CD4-positive, alpha-beta T cell treated with Interleukin-17A for 1 hour (primary cell): Measurements from ENCODE around the gene CORO2A.
"Not testable (repeated sequence)": the region's sequence is repeated elsewhere in the genome, so short reads cannot be mapped to it uniquely, and the experiment has no call there.

ENCODE experiments used
- DNase-seq: peaks from one replicate; pipeline ENCODE4 v3.0.0-alpha.2; 2020

CORO2A gene

DNA sequence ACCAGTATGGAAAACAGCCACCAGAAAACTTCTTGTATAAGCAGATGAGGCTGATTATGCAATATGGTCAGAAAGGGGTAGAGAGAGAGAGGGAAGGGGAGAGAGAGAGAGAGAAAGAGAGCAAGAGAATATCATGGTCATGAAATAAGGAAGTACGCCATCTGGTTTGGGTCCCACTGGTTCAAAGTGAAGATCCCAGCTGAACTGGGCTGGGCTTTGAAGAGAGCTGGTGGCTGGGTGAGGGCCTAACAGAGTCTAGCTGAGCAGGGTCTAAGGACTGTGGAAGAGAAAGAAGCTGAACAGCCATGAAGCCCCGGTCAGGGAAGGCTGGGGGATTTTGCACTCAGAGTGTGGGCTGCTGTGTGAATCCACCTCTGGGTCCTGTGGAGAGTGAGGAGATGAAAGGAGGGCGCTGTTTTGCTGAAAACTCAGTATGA is 88.0 kb downstream of the CORO2A start:
- no peak for DNase-seq

GRCh38 chr9:98101868-98102273 is 90.6 kb downstream of the CORO2A start:
- DNase-seq: peak; percentile 92

DNA sequence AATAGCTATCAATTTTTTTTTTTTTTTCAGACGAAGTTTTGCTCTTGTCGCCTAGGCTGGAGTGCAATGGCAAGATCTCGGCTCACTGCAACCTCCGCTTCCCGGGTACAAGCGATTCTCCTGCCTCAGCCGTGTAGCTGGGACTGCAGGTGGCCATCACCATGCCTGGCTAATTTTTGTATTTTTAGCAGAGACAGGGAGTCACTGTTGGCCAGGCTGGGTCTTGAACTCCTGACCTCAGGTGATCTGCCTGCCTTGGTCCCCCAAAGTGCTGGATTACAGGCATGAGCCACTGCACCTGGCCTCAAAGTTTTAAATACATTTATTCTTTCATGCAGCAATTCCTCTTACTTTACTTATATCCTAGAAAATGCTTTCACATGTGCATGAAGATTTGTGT is 91.0 kb downstream of the CORO2A start:
- DNase-seq: no peak

GRCh38 chr9:98100456-98100855 is 92.0 kb downstream of the CORO2A start:
- DNase-seq: no peak

DNA sequence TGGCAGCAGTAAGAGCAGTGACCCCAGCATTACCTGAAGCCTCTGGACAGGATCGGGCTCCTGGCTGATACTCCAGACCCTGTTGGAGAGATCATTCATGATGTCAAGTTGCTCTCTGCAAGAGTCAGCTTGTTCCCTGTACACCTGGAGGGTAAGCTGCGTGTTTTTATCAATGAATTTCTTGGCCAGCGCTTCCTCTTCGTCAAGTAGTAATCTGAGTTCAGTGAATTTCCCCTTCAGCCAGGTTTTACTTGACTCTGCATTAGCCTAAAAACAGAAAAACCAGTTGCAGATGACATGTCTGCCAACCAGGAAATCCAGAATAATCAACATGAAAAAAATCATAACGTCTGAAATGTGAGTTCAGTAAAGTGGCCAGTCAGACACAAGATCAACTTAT is 92.5 kb downstream of the CORO2A start:
- DNase-seq: peak; percentile 29

DNA sequence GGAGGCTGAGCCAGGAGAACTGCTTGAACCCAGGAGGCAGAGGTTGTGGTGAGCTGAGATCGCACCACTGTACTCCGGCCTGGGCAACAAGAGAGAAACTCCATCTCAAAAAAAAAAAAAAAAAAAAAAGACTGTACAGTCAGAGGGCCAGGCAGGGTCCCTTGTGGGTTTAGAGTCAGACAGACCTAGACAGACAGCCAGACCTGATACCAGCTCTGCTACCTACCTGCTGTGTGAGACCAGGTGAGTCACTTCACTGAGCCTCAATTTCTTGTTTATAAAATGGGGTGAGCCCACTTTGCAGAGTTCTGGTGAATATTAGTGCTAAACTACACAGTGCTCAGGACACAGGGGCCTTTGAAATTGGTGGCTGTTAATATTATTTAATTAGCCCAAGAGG is 93.1 kb downstream of the CORO2A start:
- peak; percentile 39 for DNase-seq

GRCh38 chr9:98097836-98098235 is 94.6 kb downstream of the CORO2A start:
- peak; percentile 67 for DNase-seq

- no peak for DNase-seq
Measured at GRCh38 chr9:98096091-98096490, 96.3 kb downstream of the CORO2A start.

GRCh38 chr9:98095401-98095800 is 97.0 kb downstream of the CORO2A start:
- DNase-seq: no peak

DNA sequence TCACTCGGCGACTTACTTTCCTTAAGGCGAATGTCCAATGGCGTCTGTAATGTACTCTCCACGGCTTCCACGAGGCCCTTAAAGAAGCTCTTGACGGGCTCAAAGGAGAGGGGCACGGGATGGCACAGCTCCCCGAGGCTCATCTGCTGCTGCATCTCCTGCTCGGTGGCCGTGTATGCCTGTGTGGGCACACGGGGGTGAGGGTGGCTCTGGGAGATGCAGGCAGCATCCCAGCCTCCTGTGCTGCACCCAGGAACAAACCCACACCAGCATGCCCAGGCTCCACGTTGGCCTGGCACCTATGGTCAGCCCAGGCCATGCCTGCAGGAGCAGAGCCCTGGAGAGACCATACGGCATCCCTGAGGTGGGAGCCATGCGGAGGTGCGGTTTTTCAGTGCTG is 97.6 kb downstream of the CORO2A start:
- no peak for DNase-seq

- DNase-seq: no peak
Measured at GRCh38 chr9:98094316-98094715, 98.1 kb downstream of the CORO2A start.

DNA sequence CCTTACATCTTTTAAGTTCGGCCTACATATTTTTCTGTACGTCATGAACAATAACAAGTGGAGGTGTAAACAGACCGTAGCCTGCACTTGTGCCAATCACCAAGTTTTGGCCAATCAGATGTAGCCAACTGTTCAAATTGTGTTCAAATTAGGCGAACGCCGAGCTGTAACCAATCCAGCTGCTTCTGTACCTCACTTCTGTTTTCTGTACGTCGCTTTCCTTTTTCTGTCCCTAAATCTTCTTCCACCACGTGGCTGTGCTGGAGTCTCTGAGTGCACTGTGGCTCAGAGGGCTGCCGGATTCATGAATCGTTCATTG is 99.9 kb downstream of the CORO2A start:
- peak; percentile 39 for DNase-seq

GRCh38 chr9:98091735-98092612 is 100.5 kb downstream of the CORO2A start:
- no peak for DNase-seq

DNA sequence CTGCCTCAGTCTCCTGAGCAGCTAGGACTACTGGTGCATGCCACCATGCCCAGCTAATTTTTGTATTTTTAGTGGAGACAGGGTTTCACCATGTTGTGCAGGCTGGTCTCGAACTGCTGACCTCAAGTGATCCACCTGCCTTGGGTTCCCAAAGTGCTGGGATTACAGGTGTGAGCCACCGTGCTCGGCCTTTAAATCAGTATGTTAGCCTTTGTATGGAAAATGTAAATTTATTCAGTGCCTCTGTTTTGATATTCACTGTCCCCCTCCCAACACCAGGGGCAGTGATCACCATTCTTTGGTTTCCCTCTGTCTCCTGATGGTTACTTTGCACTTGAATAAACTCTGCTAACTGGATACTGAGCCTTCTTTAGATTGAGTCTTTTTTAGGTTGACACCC is 101.8 kb downstream of the CORO2A start:
- DNase-seq: not testable (repeated sequence)

DNA sequence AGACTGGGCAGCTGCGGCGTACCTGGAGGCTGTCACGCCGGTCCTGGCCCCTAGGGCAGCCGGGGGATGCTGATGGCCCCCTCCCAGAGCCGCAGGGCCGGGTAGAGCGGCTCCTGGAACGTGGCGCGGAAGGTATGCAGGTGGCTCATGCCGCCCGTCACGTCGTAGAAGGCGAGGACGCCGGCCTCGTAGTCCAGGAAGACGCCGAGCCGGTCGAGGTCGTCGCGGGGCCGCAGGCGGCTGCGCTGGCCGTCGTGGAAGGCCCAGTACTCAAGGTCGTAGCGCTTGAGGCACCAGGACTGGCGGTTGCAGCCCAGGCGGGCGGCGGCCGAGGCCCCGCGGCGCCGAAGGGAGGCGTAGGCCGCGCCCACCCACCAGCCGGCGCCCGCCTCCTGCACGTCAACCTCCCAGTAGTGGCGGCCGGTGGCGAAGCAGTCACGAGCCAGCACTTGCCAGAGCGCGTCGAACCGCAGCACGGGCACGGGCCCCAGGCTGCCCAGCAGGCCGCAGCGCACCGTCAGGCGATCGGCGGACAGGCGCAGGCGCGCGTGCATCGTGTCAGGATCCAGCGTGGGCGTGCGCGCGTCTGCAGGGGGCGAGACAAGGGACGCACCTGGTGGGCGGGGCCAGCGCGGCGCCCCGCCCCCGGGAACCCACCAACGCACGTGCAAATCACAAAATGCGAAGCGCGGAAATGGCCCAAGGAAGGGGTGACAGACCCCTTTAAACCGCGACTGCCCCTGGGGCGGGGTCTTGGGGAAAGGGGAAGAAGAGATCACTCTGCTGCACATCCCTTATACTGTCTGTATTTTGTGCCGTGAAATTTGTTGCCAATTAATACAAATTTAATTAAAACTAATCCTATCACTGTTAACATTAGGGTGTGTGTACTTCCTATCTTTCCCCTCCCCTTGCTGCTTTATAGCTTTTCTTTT is 104.8 kb downstream of the CORO2A start:
- peak; percentile 61 for DNase-seq

DNA sequence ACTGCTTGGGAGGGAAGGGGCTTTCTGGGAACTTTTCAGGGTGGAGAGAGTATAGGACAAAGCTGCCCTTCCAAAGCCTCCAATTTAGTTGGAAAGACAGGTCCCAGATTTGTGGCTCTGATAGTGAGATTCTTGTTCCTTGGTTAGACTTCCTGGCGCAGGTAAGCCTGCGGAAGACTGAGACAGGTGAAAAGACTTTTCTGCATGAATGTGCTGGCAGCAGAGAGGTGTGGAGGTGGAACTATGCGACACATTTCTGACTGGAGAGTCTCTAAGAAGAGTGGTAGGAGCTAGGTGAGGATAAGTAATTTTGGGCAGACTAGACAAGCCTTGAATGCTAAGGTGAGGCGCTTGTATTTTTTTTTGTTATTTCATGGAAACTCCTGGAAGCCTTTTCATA is 106.0 kb downstream of the CORO2A start:
- DNase-seq: no peak

DNA sequence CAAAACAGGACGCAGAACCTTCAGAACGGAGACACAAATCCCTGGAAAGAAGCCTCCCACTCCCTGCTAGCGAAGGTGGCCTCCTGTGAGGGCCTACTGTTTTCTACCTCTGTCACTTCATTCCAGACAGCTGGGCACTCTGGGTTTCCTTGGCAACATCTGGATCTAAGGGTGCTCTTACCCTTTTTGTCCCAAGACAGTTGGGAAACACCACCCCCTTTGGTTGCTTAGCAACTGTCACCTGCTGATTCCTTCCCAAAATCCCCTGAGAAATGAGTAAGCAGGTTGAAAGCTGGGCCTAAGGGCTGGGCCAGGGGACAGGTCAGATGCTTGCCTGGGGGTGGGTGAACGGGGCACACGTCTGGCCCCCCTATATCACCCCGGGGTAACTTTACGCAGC is 106.5 kb downstream of the CORO2A start:
- no peak for DNase-seq

DNA sequence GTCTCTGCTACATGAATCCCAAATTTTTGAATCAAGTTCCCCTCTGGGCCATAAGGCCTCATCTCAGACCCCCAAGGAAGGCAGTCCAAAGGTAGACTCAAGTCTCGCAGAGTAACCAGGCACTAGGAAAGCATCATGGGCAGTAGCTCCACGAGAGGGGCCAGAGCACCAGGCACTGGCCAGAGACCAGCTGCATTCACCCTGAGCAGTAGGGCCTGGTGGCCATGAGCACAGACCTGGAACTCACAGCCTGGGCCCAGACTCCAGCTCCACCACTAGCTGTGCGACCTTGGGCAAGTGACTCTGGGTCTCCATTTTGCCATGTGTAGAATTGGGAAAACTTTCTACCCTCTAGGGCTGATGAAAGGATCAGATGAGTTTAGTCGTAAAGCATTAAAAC is 107.4 kb downstream of the CORO2A start:
- no peak for DNase-seq

GRCh38 chr9:98084396-98084795 is 108.0 kb downstream of the CORO2A start:
- DNase-seq: no peak

DNA sequence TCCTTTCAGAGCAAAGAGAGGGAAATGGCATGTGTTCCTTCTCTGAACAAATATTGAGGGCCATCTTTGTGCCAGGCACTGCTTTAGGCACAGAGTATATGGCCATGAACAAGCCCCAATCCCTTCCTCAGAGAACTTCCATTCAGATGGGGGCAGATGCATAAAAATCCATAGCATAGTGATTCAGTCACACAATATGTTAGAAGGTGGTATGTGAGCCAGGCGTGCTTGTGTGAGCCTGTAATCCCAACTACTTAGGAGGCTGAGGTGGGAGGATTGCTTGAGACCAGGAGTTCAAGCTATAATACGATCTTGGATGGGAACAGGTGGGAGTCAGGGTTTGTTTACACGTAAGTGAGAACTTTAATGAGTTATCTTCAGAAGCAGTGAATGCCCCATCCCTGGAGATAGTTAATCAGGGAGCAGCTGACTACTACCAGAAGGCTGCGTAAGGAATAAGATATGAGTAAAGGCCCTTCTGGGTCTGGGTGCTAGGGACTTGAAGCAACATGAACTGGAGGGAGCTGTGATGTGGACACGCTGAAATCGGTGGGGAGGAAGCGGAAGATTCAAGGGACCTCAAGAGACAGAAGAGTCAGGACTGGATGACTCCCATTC is 108.8 kb downstream of the CORO2A start:
- DNase-seq: no peak

DNA sequence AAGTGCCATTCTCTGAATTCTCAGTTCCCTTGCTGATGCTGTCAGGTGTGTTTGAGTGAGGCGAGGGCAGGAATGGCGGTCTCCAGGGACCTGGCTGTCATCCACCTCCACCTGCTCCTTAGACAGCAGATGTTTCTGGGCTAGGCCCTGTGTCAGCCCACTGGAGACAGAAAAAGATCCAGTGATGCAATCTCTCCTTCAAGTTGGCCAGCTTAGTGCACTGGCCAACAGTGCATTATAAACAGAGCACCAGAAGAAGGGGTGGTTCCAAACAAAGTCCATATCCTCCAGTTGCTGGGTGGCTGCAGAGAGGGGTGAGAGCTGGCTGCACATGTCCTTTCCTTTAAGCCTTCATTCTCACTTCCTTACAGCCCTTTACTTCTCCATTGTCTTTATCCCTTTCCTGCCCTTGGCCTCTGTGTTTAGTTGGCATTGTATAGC is 109.4 kb downstream of the CORO2A start:
- no peak for DNase-seq

DNA sequence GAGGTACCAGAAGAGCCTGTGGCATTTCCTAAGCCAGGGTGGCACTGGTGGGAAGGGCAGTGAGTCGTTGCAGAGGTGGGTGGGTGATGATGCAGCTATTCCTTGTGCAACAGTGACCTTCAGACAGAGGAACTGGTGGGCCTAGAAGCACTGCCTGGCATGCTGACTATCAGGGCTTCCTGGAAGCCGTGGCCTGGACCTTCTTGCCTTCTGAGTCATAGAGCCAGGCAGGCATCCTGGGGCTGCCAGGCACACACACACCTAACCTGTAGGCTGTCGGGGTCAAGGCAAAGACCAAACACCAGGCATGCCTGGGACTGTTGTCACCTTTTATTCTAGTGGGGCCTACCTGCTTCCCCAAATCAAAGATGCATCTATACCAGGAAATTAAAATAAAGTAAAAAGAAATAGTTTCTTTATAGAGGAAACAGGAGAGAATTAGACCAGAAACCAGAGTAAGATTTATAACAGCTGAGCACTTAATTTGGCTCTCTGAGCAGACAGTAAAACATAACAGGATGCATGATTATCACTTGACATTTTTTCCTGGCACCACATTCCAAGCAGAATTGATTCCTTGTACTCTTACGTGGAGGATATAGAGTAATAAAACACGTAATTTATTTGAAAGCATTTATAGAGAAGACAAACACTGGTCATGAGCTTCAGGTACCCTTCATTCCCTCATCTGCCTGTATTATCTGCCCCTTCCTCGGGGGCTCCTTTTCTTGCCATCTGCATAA is 110.8 kb downstream of the CORO2A start:
- DNase-seq: no peak

GRCh38 chr9:98080780-98081179 is 111.7 kb downstream of the CORO2A start:
- DNase-seq: no peak
